ENCODE measurements around the gene TENM4. TPM values are rescaled to one million over a fixed set of nuclear protein-coding genes. Genes with fewer than 3 reads are reported as not detected.

Gene TENM4
- total and polyA plus RNA-seq, 2 of the 13 experiments (the other 11 are each of a cell fraction or from before 2014, with no cell fraction given) = not detected

DNA sequence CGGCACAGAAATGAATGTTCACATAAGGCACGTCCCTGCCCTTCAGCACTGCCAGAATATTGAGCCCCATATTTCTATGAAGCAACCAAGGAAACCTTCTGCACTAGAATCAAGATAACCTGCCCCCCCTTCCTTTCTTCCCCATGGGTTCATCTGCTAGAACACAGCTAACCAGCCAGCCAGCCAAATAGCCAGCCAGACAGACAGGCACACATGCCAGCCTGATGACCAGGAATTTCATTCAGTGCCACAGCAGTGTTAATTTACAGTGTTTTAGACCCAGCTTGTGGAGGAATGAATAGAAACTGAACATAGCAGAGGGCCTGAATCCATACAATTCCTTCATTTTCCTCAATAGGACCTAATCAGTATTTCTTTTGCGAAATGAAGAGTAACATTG lies 57.0 kb downstream of the TENM4 start:
- no peak overlapping the region for H3K4me2 ChIP-seq (ENCODE audit: low read depth, low read length)
- DNase-seq (ENCODE audit: low spot score) (no peak), ATAC-seq (no peak), FAIRE-seq (no peak)
- no peaks in the 10 kb centered on the region for H3K9me3 ChIP-seq (ENCODE audit: low read length)
- H3K9ac ChIP-seq (ENCODE audit: insufficient read depth, low read depth, low read length) = no peak overlapping the region
- ChIA-PET CTCF (ENCODE audit: low intra/inter-chr PET ratio, low total read pairs) (no interaction called here), POLR2A (no interaction called here)
- TF ChIP-seq, protein P1, sequence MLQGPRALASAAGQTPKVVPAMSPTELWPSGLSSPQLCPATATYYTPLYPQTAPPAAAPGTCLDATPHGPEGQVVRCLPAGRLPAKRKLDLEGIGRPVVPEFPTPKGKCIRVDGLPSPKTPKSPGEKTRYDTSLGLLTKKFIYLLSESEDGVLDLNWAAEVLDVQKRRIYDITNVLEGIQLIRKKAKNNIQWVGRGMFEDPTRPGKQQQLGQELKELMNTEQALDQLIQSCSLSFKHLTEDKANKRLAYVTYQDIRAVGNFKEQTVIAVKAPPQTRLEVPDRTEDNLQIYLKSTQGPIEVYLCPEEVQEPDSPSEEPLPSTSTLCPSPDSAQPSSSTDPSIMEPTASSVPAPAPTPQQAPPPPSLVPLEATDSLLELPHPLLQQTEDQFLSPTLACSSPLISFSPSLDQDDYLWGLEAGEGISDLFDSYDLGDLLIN (CRISPR knock-in tag; IDR thresholded peaks at IDR 0.05; ENCODE audit: borderline replicate concordance) = no peak
- TF ChIP-seq KLF9 (CRISPR knock-in tag; IDR thresholded peaks at IDR 0.05; ENCODE audit: low read depth) = no peak
- TF ChIP-seq, protein P2, sequence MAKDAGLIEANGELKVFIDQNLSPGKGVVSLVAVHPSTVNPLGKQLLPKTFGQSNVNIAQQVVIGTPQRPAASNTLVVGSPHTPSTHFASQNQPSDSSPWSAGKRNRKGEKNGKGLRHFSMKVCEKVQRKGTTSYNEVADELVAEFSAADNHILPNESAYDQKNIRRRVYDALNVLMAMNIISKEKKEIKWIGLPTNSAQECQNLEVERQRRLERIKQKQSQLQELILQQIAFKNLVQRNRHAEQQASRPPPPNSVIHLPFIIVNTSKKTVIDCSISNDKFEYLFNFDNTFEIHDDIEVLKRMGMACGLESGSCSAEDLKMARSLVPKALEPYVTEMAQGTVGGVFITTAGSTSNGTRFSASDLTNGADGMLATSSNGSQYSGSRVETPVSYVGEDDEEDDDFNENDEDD (CRISPR knock-in tag; IDR thresholded peaks at IDR 0.05; ENCODE audit: borderline replicate concordance) = no peak
- TF ChIP-seq ZNF724P (CRISPR knock-in tag; IDR thresholded peaks at IDR 0.05; ENCODE audit: borderline replicate concordance) = no peak
- TF ChIP-seq SETDB1 (CRISPR knock-in tag; IDR thresholded peaks at IDR 0.05; ENCODE audit: borderline replicate concordance) = no peak
- no peak for TF ChIP-seq ERF (CRISPR knock-in tag; IDR thresholded peaks at IDR 0.05)
- TF ChIP-seq AKAP8 (CRISPR knock-in tag; IDR thresholded peaks at IDR 0.05) = no peak
- TF ChIP-seq ZNF3 (CRISPR knock-in tag; IDR thresholded peaks at IDR 0.05) = no peak
- no peak for TF ChIP-seq TBX2 (CRISPR knock-in tag; IDR thresholded peaks at IDR 0.05; ENCODE audit: borderline replicate concordance)
- intact Hi-C loops (cut with micrococcal nuclease; ENCODE audit: unreplicated experiment) = no loop called here
- no peaks in the 10 kb centered on the region for H3K4me1 ChIP-seq (ENCODE audit: insufficient read depth, low read length)
- no peak overlapping the region for H3K27ac ChIP-seq (ENCODE audit: extremely low read length, insufficient read depth, low read length)
- in situ Hi-C loops (cut with HindIII; ENCODE audit: extremely low pct_ligation_motif_present, low pct_unique_long_range_greater_than_20kb) = no loop called here
- H3K4me3 ChIP-seq (replicated peaks in 1 of 3; ENCODE audit: insufficient read depth in 1 of 3, low read depth in 2 of 3, low read length in 3 of 3) = no peak overlapping the region
- H4K20me1 ChIP-seq (ENCODE audit: insufficient read depth, low read length) = no peaks in the 10 kb centered on the region
- 2% methylated on average over 3 of the region's 3 CpGs for WGBS (ENCODE audit: low lambda C conversion rate)
- no peak overlapping the region for H2AFZ ChIP-seq (ENCODE audit: low read length)
- H3K79me2 ChIP-seq (ENCODE audit: insufficient read depth, low read length) = no peaks in the 10 kb centered on the region
- BruUV-seq (replicated peaks) = no TSS peak
- 0 out of 5 replicates have a peak, but pooled peaks cover 0 to 2% of the 10 kb centered on the region in 2 experiments for H3K27me3 ChIP-seq (ENCODE audit: control insufficient read depth in 1 of 2, insufficient read depth in 2 of 2, low read length in 2 of 2)
- no peaks in the 10 kb centered on the region for H3K36me3 ChIP-seq (replicated peaks in 1 of 2; ENCODE audit: control insufficient read depth in 1 of 2, insufficient read depth in 2 of 2, low read length in 2 of 2)

Data from HepG2 (cell line).